Astrocyte of the spinal cord (primary cell): ENCODE measurements around the gene SUGP1.

Source experiments
- DNase-seq: peaks from one replicate; pipeline ENCODE4 v3.0.0; 2011; ENCODE audit warnings: low read depth, low spot score
- H3K4me3 ChIP-seq: 2 replicates; pipeline ENCODE4 v1.5.1; 2011; ENCODE audit warnings: low read depth, mild to moderate bottlenecking, low read length, moderate library complexity
- CTCF ChIP-seq: IDR thresholded peaks from 2 replicates; pipeline ENCODE4 v1.5.1; 2012; ENCODE audit warnings: low read depth, mild to moderate bottlenecking, low read length, inconsistent platforms
- in situ Hi-C: cut with HindIII; loops from 2 replicates; pipeline ENCODE4 v1.10.0; 2017; ENCODE audit warnings: low sequenced_read_pairs

The SUGP1 gene

GRCh38 chr19:19226663-19227062 is 93.6 kb downstream of the SUGP1 start:
- no peak for TF ChIP-seq CTCF
- H3K4me3 ChIP-seq: no peak overlapping the region
- in situ Hi-C loops: no loop called here
- DNase-seq: no peak

- in situ Hi-C loops: no loop called here
- no peak for TF ChIP-seq CTCF
- no peak for DNase-seq
- H3K4me3 ChIP-seq: no peak overlapping the region
Measured at GRCh38 chr19:19226204-19226603, 94.1 kb downstream of the SUGP1 start.
